Measurements from ENCODE around the gene TRABD2B.

DNA sequence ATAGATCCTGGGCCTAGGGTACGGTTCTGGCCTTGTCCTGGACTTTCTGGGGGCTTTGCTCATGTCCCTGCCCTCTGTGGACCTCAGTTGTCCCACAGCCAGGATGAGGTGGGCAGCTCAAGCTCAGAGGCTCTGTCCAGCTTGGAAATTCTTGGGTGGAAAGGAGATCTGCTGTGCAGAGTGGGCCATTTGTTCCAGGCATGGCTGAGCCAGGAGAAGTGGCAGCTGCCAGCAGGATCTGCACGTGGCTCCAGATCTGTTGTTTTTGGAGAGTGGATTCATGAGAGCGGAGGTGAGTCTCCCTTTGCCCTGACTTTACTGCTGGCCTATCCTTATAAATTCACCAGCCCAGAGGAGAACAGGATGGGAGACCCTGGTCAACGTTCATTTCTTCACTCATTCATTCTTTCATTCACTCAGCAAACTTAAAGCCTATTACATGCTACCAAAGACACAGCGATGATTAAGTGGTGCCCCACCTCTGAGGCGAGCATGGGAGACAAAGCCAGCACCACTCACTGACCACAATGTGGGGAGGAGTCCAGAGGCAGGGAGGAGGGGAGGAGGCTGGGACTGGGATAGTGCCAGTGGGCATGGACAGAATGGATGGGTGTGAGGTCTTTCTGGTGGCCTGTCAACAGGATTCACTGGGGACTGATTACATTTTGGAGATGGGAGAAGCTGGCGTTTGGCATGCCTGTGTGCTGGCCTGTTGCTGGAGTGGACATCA, 205.1 kb downstream of the TRABD2B start:
- TF ChIP-seq POLR2AphosphoS5 (IDR thresholded peaks at IDR 0.05; ENCODE audit: low read depth, low read length): no peak
- no peak for TF ChIP-seq TAF1 (IDR thresholded peaks at IDR 0.05; ENCODE audit: borderline replicate concordance, insufficient read depth, low read length)

Measured in PFSK-1 (cell line).